Esophagus muscularis mucosa (tissue), 4 donors: Measurements from ENCODE around the gene POFUT2.

ENCODE experiments used
- EP300 ChIP-seq: sonication (generic); formaldehyde crosslinking; IDR thresholded peaks from one replicate; pipeline ENCODE4 v1.6.1; 2017; ENCODE audit warnings: antibody characterized with exemption
- POLR2A ChIP-seq: fragments of 450-650 bp; IDR thresholded peaks from one replicate; pipeline ENCODE4 v1.6.1; 2017; ENCODE audit warnings: antibody characterized with exemption, moderate library complexity, mild to moderate bottlenecking, low read depth
- POLR2AphosphoS5 ChIP-seq, 2 donors: sonication (generic); formaldehyde crosslinking; IDR thresholded peaks; one replicate each; pipeline ENCODE4 v1.6.1; 2017; ENCODE audit warnings: antibody characterized with exemption in 2 of 2
- TF ChIP-seq, protein P1 (sequence below), 3 experiments: fragments of 200-600 bp in 2 of 3; fragments of 450-650 bp in 1 of 3; sonication (generic) in 2 of 3; IDR thresholded peaks; one replicate each; pipeline ENCODE4 v1.5.1; 2017 to 2019; ENCODE audit warnings: antibody characterized with exemption in 3 of 3, mild to moderate bottlenecking in 2 of 3, moderate library complexity in 1 of 3

DNA sequence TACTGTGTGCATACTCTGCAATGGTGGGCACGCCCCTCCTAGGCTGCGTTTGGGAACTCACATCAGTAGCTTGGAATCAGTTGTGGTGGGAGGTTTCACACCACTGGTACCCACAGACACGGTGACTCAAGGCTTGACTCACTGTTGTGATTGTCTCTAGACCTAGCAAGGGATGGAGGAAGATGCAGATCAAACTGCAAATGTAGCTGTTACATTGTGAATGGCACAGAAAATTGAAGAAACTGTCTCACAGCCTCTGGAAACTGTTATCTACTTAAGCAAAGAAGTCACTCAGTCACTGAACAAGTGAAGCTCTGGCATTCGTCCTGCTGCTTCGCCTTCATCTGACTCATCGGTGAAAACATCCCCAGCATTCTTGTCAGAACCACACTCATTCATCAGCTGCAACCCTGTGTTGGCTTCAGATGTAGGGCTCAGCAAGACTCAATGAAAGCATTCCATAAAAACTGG is 59.5 kb downstream of the POFUT2 start:
- TF ChIP-seq POLR2A = no peak
- TF ChIP-seq, protein P1, sequence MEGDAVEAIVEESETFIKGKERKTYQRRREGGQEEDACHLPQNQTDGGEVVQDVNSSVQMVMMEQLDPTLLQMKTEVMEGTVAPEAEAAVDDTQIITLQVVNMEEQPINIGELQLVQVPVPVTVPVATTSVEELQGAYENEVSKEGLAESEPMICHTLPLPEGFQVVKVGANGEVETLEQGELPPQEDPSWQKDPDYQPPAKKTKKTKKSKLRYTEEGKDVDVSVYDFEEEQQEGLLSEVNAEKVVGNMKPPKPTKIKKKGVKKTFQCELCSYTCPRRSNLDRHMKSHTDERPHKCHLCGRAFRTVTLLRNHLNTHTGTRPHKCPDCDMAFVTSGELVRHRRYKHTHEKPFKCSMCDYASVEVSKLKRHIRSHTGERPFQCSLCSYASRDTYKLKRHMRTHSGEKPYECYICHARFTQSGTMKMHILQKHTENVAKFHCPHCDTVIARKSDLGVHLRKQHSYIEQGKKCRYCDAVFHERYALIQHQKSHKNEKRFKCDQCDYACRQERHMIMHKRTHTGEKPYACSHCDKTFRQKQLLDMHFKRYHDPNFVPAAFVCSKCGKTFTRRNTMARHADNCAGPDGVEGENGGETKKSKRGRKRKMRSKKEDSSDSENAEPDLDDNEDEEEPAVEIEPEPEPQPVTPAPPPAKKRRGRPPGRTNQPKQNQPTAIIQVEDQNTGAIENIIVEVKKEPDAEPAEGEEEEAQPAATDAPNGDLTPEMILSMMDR (IDR thresholded peaks at IDR 0.05) = no peak
- no peak for TF ChIP-seq EP300
- peak; percentile 31 to 55 for TF ChIP-seq POLR2AphosphoS5 (IDR thresholded peaks at IDR 0.05)
